ENCODE data around the gene ARID5A.

Gene ARID5A

DNA sequence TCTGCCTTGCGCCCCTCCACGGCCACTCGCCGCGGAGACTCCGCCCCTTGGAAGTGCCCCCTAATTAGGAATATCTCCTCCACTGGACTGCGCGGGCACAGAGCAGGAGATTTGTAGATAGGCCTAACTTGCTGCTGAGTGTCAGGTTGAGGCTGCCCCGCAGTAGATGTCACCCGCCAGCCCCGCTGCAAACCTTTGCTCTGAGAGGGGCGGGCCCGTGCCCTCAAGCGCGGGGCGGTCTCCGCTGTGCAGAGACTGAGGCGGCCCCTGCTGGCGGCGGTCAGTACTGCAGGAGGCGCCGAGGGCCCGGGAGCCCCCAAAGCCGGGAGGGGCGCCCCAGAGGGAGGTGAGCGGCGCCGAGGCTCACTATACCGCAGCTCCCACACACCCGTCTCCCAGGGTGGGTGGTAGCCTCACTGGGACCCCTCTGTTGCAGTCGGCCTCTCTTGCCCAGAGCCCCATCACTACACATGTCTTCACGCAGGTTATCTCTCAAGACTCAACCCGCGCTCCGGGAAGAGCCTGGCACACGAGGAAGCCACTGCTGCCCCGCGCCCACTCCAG is 28.5 kb upstream of the ARID5A start:
- peak; percentile 16 for DNase-seq

GRCh38 chr2:96508521-96509113 is 27.9 kb upstream of the ARID5A start:
- no peak for DNase-seq

GRCh38 chr2:96509114-96509846 is 27.3 kb upstream of the ARID5A start:
- DNase-seq = peak; percentile 72

- no peak for DNase-seq
Observed at GRCh38 chr2:96509847-96510230, 26.7 kb upstream of the ARID5A start.

DNA sequence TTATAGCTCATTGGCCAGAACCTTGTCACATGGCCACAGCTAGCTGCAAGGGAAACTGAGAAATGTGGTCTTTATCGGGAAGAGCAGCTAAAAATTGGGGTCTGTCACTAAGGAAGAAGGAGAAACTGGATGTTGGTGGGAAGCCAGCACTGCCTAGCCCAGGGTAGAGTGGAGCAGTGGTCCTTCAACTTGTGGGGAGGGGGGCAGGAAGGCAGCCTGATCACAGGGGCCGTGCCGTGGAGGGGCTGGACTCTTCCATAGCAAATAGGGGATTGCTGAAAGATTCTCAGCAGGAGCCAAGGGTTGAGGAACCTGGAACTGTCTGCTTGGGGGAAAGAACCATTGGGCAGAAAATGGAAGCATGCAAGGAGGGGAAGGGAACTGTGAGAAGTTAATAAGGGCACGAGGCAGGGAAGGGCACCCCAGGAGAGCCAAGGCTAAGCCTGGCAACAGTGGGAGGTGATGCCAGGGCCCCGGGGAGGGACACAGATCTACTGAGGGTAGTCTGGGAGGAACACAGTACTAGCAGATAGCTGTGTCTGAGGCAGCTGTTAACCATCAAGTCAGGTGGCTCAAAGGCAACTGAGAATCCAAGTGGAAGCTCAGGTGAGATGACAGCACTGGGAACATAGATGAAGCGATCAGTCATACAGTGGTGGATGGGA is 25.5 kb upstream of the ARID5A start:
- no peak for DNase-seq

DNA sequence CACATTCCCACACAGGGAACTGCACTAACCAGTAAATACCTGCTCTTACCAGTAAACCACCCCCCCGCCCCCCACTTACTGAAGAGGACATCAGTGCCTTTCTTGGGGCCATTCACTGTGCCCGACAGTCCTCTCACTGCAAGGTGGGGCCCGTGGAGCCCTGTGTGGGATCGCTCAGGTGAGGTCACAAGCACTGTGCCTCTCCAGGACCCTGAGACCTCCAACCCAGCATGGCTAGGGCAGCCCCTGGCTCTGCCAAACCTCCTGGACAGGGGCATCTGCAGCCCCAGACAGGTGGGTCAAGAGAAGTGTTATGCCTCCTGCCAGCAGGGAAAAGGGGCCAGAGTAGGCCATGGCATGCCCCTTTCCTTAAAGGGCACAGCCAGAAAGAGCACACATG is 24.7 kb upstream of the ARID5A start:
- DNase-seq = no peak

DNA sequence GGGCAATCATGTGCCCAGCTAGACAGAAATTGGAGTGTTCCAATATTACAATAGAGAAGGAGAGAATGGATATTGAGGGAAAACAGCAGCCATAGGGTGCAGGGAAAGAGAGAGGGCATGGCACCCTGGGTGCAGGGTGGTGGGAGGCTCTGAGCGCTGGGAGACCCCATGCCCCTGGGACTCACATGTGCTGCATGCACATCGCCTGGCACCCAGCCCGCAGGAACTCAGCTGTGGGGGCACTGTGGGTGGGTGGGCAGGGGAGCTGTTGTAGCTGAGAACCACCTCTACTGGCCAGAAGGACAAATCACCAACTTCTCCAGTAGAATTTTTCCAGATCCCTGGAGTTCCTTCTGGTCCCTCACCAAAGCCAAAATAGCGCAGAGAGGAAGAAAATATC is 24.2 kb upstream of the ARID5A start:
- no peak for DNase-seq

- no peak for DNase-seq
Observed at GRCh38 chr2:96514521-96514920, 22.0 kb upstream of the ARID5A start.

- no peak for DNase-seq
Observed at GRCh38 chr2:96517079-96517478, 19.5 kb upstream of the ARID5A start.

DNA sequence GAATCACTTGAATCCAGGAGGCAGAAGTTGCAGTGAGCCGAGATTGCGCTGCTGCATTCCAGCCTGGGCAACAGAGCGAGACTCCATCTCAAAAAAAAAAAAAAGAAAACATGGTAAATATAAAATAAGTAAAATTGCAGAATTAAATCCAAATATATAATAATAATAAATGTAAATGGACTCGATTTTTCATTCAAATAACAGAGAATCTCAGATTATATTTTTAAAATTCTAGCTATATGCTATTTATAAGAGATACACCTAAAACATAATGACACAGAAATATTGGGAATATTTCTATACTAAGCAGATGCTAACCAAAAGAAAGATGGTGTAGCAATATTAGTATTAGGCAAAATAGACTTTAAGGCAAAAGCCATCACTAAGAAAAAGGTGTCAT is 16.3 kb upstream of the ARID5A start:
- DNase-seq = no peak

DNA sequence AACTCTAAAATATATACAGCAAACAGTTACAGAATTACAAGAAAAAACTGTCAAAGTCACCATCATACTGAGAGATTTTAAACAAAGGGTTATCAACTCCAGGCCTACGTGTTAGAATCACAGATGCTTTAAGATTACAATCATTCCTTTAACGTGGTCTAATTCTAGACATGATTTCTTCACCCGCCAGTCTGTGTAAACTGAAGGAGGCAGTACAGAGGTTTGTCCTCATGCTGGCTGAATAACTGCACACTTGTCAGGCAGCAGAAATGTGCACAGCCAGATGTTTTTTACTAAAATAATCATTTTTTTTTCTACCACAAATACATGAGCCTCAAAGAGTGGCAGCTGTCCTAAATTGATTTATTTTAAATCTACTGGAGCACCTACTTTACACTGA is 15.9 kb upstream of the ARID5A start:
- DNase-seq = no peak

DNA sequence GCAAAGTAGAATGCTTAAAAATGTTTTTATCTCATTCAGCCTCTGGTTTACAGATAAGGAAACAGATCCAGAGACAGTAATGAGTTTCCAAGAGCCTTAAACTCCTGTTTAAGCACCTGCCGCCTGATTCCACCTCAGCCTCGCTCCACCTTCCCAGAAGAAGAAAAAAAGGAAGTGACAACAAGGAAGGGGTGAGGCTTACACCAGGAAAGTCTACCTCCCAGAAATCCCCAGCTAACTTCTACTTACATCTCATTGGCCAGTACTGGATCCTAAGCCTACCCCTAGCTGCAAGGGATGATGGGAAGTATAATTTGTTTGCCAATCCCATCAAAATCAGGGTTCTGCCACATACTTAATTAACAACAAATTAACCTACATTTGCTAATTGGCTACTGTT is 15.3 kb upstream of the ARID5A start:
- DNase-seq = peak; percentile 29

- DNase-seq = no peak
Observed at GRCh38 chr2:96522304-96523203, 14.0 kb upstream of the ARID5A start.

GRCh38 chr2:96523659-96524481 is 12.7 kb upstream of the ARID5A start:
- DNase-seq = no peak

- no peak for DNase-seq
Observed at GRCh38 chr2:96524482-96525210, 11.9 kb upstream of the ARID5A start.

GRCh38 chr2:96525211-96525507 is 11.4 kb upstream of the ARID5A start:
- no peak for DNase-seq

GRCh38 chr2:96526101-96526591 is 10.4 kb upstream of the ARID5A start:
- no peak for DNase-seq

DNA sequence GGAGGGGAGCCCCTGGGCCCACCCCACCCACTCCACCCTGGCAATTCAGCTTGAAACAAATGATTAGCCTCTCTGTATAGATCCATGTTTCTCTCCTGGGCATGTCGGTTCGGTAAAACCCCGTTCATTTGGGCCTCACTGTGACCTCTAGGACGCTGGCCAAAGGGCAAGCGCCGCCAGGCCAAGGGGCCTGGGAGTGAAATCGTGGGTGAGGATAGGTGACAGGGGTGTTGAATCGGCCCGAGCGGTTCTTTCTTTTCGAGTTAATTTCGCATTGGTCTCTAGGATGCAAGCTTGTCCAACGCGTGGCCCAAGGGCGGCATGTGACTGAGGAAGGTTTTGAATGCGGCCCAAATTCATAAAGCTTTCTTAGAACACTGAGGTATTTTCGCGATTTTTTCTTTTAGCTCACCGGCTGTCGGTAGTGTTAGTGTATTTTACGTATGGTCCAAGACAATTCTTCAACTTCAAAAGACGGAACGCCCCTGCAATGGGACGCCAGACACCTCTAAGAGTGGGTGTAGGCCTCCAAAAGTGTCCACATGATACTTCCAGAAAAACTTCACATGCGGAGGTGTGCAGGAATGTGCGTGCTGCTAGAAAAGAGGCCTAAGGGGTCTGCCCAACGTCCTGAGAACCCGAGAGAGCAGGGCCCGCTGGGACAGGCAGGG is 9.8 kb upstream of the ARID5A start:
- DNase-seq = no peak

- DNase-seq = no peak
Observed at GRCh38 chr2:96527286-96528005, 9.1 kb upstream of the ARID5A start.

Measured in MV-4-11 (cell line).